Right atrium auricular region (tissue), 2 donors: ENCODE data around the gene NCOA5. TPM values are rescaled to one million over a fixed set of nuclear protein-coding genes. Genes with fewer than 3 reads are reported as not detected.

ENCODE experiments used
- DNase-seq: peaks from one replicate; pipeline ENCODE4 v3.0.0-alpha.2; 2019; ENCODE audit warnings: low spot score
- H3K27ac ChIP-seq, 2 donors: fragments of 200-600 bp; sonication (generic); 1 replicate in 1 of 2; 2 replicates in 1 of 2; pipeline ENCODE4 v1.5.1; 2016 to 2019
- H3K27me3 ChIP-seq, 2 donors: fragments of 200-600 bp; sonication (generic); one replicate each; pipeline versions ENCODE4 v1.5.1 to v1.6.0; 2017 to 2019
- H3K36me3 ChIP-seq: fragments of 200-600 bp; sonication (generic); one replicate; pipeline ENCODE4 v1.5.1; 2016
- H3K4me1 ChIP-seq, 2 donors: fragments of 200-600 bp; sonication (generic); one replicate each; pipeline versions ENCODE4 v1.5.1 to v1.6.0; 2017 to 2019
- H3K4me3 ChIP-seq, 2 donors: fragments of 200-600 bp; sonication (generic); 1 replicate in 1 of 2; 2 replicates in 1 of 2; pipeline ENCODE4 v1.5.1; 2017 to 2019; ENCODE audit warnings: mild to moderate bottlenecking in 1 of 2, moderate library complexity in 1 of 2
- H3K9me3 ChIP-seq, 2 donors: fragments of 200-600 bp; sonication (generic); one replicate each; pipeline ENCODE4 v1.5.1; 2019
- total RNA-seq, 2 donors: library from RNA; depleted of rRNA; stranded (reverse); fragments of >200 nt; gene quantifications; one replicate each; pipeline ENCODE4 v1.1.0, GENCODE V29; 2016
- TF ChIP-seq, protein P1 (sequence below), 2 donors: fragments of 200-600 bp; sonication (generic); IDR thresholded peaks; one replicate each; pipeline ENCODE4 v1.5.1; 2019; ENCODE audit warnings: antibody characterized with exemption in 2 of 2

NCOA5 gene
- total RNA-seq, 2 donors from 2014 or later, result 17.8 to 23.3 TPM

DNA sequence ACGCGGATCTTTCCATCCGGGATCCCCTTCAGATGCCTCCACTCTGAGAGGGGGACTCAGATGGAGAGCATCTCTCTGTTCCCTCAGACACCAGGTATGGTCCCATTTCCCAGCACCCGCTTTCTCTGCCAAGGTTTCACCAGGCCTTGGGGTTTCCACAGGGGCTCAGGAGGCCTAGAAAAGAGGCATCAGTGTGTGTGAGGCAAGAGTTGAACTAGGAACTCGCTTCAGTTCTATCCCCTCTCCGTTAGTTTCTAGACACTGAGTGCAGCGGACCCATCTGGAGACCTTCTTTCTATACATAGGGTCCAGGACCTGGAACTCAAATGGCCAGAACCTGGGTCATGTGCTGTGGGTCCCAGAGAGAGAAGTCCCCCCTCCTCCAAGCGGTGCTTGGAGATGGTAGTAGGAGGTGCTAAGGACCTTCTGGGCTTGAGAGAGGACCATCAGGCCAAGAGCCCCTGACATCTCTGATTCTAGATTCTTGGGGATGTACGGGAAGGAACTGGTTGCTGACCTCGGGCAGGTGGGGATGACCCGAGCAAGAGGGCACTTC is 58.7 kb downstream of the NCOA5 start:
- no peak overlapping the region for H3K27ac ChIP-seq

DNA sequence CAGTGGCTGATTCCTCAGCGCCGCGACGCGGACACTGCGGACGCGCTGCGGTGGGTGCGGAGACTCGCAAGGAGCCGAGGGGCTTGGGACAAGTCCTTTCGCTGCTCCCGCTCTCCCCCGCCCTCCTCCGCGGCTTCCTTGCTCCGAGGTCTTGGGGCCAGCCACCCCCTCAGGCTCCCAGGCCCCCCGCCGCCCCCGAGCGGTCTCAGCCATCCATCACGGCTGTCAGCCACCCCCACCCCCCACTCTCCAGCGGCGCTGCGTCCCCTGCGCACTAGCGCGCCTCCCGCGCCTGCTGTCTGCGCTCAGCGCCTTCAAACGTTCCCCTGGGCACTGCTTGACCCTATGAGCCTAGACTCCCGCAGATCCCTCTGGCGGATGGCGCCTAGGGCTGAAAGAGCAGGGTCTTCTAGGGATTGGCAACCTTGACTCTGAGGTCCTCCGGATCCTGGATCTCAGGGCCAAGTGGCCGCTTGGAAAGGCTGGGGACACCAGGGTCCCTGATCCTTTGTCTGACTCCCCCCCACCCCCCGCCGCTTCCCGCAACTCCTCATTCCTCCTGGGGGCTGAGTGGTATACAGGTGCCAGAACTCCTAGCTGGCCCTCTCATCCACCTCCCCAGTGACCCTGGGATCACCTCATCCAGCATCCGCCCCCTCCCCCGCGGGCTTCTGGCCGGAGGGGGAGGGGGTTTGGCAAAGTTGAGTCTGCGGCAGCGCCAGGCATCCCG is 59.3 kb downstream of the NCOA5 start:
- H3K27me3 ChIP-seq, result peaks cover 6 to 32% of the 10 kb centered on the region in 2 donors
- H3K4me3 ChIP-seq, result no peak overlapping the region
- no peak overlapping the region for H3K27ac ChIP-seq
- no peak for DNase-seq
- TF ChIP-seq, protein P1, sequence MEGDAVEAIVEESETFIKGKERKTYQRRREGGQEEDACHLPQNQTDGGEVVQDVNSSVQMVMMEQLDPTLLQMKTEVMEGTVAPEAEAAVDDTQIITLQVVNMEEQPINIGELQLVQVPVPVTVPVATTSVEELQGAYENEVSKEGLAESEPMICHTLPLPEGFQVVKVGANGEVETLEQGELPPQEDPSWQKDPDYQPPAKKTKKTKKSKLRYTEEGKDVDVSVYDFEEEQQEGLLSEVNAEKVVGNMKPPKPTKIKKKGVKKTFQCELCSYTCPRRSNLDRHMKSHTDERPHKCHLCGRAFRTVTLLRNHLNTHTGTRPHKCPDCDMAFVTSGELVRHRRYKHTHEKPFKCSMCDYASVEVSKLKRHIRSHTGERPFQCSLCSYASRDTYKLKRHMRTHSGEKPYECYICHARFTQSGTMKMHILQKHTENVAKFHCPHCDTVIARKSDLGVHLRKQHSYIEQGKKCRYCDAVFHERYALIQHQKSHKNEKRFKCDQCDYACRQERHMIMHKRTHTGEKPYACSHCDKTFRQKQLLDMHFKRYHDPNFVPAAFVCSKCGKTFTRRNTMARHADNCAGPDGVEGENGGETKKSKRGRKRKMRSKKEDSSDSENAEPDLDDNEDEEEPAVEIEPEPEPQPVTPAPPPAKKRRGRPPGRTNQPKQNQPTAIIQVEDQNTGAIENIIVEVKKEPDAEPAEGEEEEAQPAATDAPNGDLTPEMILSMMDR (IDR thresholded peaks at IDR 0.05), result no peak
- H3K36me3 ChIP-seq, result no peaks in the 10 kb centered on the region
- peaks cover 0 to 8% of the 10 kb centered on the region in 2 donors for H3K4me1 ChIP-seq
- no peaks in the 10 kb centered on the region for H3K9me3 ChIP-seq

More for the DNA sequence above, 58.7 kb downstream of the NCOA5 start:
- no peak overlapping the region for H3K4me3 ChIP-seq
- no peaks in the 10 kb centered on the region for H3K36me3 ChIP-seq
- TF ChIP-seq, protein P1 (IDR thresholded peaks at IDR 0.05), result no peak
- peaks cover 6 to 32% of the 10 kb centered on the region in 2 donors for H3K27me3 ChIP-seq
- peaks cover 0 to 8% of the 10 kb centered on the region in 2 donors for H3K4me1 ChIP-seq
- H3K9me3 ChIP-seq, result no peaks in the 10 kb centered on the region
- no peak for DNase-seq

DNA sequence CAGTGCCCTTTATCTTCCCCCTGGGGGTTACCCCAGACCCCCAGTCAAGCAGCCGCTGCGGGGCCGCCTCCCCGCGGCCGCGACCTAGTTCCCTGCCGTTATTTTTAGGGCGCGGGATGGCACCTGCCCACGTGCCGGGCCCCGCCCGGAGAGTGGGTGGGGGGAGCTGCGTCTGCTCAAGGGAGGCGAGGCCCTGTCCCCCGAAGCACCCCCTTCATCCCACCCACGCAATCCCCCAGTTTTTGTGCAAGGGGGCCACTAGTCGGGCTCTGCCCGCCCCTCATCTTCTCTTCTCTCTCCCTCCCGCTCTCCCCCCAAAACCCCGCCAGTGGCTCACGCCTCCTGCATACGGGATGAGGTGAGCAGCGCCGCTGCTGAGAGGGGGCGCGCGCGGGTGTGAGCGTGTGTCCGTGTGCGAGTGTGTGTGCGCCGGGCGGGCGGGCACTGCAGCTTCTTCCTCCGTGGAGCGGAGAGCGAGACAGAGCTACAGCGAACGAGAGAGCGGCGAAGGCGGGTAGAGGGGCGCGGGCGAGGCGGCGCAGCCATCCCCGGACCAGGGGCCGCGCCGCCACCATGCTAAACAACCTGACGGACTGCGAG is 60.9 kb downstream of the NCOA5 start, which contains the start of gene SLC12A5:
TSS of gene SLC12A5 (plus strand) at position 444 of the 600 bp plus-strand sequence. CDS start at position 574, 130 bp downstream.
- Histone ChIP-seq H3K36me3 (no peaks in the 10 kb centered on the region), H3K4me3 (no peak within 1 kb of the TSS), H3K9me3 (no peaks in the 10 kb centered on the region), H3K4me1 (peaks cover 0 to 8% of the 10 kb centered on the region in 2 donors), H3K27me3 (peaks cover 6 to 32% of the 10 kb centered on the region in 2 donors), H3K27ac (no peak within 1 kb of the TSS)
- DNase-seq, result no peak
- TF ChIP-seq, protein P1 (IDR thresholded peaks at IDR 0.05), result no peak

DNA sequence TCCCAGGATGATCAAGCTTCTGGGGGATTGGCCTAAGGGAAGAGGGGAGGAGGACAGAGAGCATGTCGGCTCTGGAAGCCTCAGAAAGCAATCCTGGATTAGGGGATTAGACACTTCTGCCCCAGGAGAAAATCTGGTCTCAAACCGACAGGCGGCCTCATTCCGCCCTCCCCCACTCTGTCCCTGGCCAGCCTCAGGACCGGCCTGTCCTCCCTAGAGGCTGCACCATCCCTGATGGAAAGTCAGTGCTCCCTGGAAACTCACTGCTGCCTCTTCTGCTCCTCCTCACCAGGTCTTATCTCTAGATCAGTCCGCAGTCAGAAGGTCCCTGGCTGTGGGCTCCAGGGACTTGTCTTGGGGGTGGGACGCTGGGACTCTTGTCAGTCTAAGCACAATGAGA is 61.7 kb downstream of the NCOA5 start:
- H3K36me3 ChIP-seq, result no peaks in the 10 kb centered on the region
- H3K4me3 ChIP-seq, result no peak overlapping the region
- no peak overlapping the region for H3K27ac ChIP-seq
- no peak for DNase-seq
- TF ChIP-seq, protein P1 (IDR thresholded peaks at IDR 0.05), result no peak
- peaks cover 6 to 32% of the 10 kb centered on the region in 2 donors for H3K27me3 ChIP-seq
- H3K4me1 ChIP-seq, result peaks cover 0 to 8% of the 10 kb centered on the region in 2 donors
- H3K9me3 ChIP-seq, result no peaks in the 10 kb centered on the region

DNA sequence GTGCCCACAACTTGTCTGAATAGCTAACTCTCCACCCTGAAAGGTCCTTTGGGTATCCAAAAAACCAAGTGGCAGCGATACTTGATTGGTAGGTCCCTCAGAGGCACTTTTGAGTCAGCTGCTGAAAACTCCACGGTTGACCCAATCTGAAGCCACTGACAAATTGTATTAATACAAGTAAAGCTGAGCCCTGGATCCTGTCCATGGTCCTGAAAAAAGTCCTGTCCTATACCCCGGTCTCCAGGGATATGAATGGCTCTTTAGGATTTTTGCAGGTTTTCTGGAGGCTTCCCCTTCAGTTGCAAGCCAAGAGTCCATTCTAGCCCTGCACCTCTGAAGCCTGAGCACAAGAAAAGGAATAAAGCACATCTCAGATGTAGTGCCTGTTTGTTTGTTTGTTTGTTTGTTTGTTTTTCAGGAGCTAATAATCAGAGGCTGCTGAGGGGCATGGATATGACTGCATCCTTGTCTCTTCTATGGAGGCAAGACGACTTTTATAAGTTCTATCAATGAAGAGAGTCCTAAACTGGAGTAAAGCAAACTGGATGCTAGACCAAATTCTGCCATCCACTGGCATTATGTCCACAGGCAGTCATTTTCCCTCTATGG is 62.4 kb downstream of the NCOA5 start:
- H3K36me3 ChIP-seq, result no peaks in the 10 kb centered on the region
- no peak for DNase-seq
- no peaks in the 10 kb centered on the region for H3K9me3 ChIP-seq
- H3K27ac ChIP-seq, result no peak overlapping the region
- H3K4me1 ChIP-seq, result peaks cover 0 to 14% of the 10 kb centered on the region in 2 donors
- TF ChIP-seq, protein P1 (IDR thresholded peaks at IDR 0.05), result no peak
- peaks cover 3 to 34% of the 10 kb centered on the region in 2 donors for H3K27me3 ChIP-seq
- no peak overlapping the region for H3K4me3 ChIP-seq
